Endothelial cell of umbilical vein (primary cell): ENCODE results near the gene OSBPL9. TPM values are rescaled to one million over a fixed set of nuclear protein-coding genes. Genes with fewer than 3 reads are reported as not detected.

ENCODE experiments used
- BruUV-seq: library from RNA; stranded (reverse); fragments of 400-500 nt; replicated peaks from 2 replicates; lab custom pipeline; 2021; lab: Mats Ljungman, UMichigan
- CTCF ChIA-PET: fragments of 300-600, 350-600 bp; sonication (Branson Sonifier 250); formaldehyde crosslinking; loops from one replicate; lab custom pipeline; 2021; ENCODE audit warnings: antibody characterized with exemption, inconsistent platforms; lab: Charles Lee
- POLR2A ChIA-PET: fragments of 300-600, 350-600 bp; sonication (Branson Sonifier 250); formaldehyde crosslinking; loops from one replicate; lab custom pipeline; 2021; ENCODE audit warnings: antibody characterized with exemption, inconsistent platforms; lab: Charles Lee
- DNase-seq: peaks from one replicate; pipeline ENCODE4 v3.0.0-alpha.2; 2011; ENCODE audit warnings: low read depth, low spot score
- FAIRE-seq: peaks from 2 replicates; lab custom pipeline; 2011; peaks lifted over from hg19 to GRCh38; lab: Jason Lieb, UNC
- H2AFZ ChIP-seq: 2 replicates; pipeline ENCODE4 v1.6.0; 2012; ENCODE audit warnings: low read depth, low read length, control low read depth, inconsistent platforms
- H3K27ac ChIP-seq: 2 replicates; pipeline ENCODE4 v1.5.1; 2011; ENCODE audit warnings: low read depth, mild to moderate bottlenecking, control low read depth, low read length, moderate library complexity; ENCODE audit not compliant: insufficient read depth
- H3K27me3 ChIP-seq, 2 experiments: 2 replicates each; pipeline versions ENCODE4 v1.6.0 to v1.6.1; 2011; ENCODE audit warnings: low read length in 2 of 2, mixed read lengths in 1 of 2; ENCODE audit not compliant: control insufficient read depth in 2 of 2, insufficient read depth in 2 of 2
- H3K36me3 ChIP-seq, 2 experiments: 2 replicates in 1 of 2; 3 replicates in 1 of 2; pipeline ENCODE4 v1.5.1; 2011; ENCODE audit warnings: low read length in 2 of 2, mild to moderate bottlenecking in 1 of 2, moderate library complexity in 1 of 2; ENCODE audit not compliant: control insufficient read depth in 2 of 2, insufficient read depth in 2 of 2; ENCODE audit errors: extremely low read depth in 1 of 2
- H3K4me1 ChIP-seq: 3 replicates; pipeline ENCODE4 v1.5.1; 2011; ENCODE audit warnings: mild to moderate bottlenecking, low read length; ENCODE audit not compliant: control insufficient read depth, insufficient read depth; ENCODE audit errors: extremely low read depth
- H3K4me2 ChIP-seq: 2 replicates; pipeline ENCODE4 v1.6.1; 2011; ENCODE audit warnings: low read length, control low read depth, mixed read lengths; ENCODE audit not compliant: insufficient read depth
- H3K4me3 ChIP-seq, 3 experiments: fragments of 200-600 bp in 1 of 3; sonication (generic), shearing (Covaris generic) in 1 of 3; replicated peaks in 1 of 3; 2 replicates each; pipeline ENCODE4 v1.5.1; 2011 to 2016; ENCODE audit warnings: control low read depth in 3 of 3, low read length in 3 of 3, mild to moderate bottlenecking in 2 of 3, inconsistent platforms in 1 of 3, low read depth in 1 of 3, moderate library complexity in 1 of 3; ENCODE audit not compliant: insufficient read depth in 1 of 3
- H3K79me2 ChIP-seq: 2 replicates; pipeline ENCODE4 v1.6.0; 2012; ENCODE audit warnings: low read length, inconsistent platforms; ENCODE audit not compliant: control insufficient read depth, insufficient read depth
- H3K9ac ChIP-seq: replicated peaks from 2 replicates; pipeline ENCODE3; 2011; ENCODE audit warnings: low read length, control low read depth; ENCODE audit not compliant: insufficient read depth; ENCODE audit errors: extremely low read depth
- H3K9me1 ChIP-seq: replicated peaks from 3 replicates; pipeline ENCODE4 v1.6.0; 2011; ENCODE audit warnings: mild to moderate bottlenecking, low read length; ENCODE audit not compliant: control insufficient read depth, insufficient read depth; ENCODE audit errors: extremely low read depth
- H3K9me3 ChIP-seq: replicated peaks from 2 replicates; pipeline ENCODE4 v1.5.1; 2012; ENCODE audit warnings: low read length, inconsistent platforms; ENCODE audit not compliant: control insufficient read depth, insufficient read depth
- H4K20me1 ChIP-seq: replicated peaks from 2 replicates; pipeline ENCODE3; 2011; ENCODE audit warnings: mild to moderate bottlenecking, low read length; ENCODE audit not compliant: control insufficient read depth, insufficient read depth; ENCODE audit errors: extremely low read depth
- EZH2 ChIP-seq: IDR thresholded peaks from 2 replicates; pipeline ENCODE4 v1.6.1; 2012; ENCODE audit warnings: borderline replicate concordance, low read depth, mild to moderate bottlenecking, moderate library complexity, low read length, inconsistent platforms; ENCODE audit not compliant: severe bottlenecking
- FOS ChIP-seq: IDR thresholded peaks from 2 replicates; pipeline ENCODE4 v1.6.1; 2011; ENCODE audit warnings: mild to moderate bottlenecking, low read length, moderate library complexity, borderline replicate concordance; ENCODE audit not compliant: insufficient read depth
- GATA2 ChIP-seq: IDR thresholded peaks from 2 replicates; pipeline ENCODE4 v1.7.0; 2011; ENCODE audit warnings: low read depth, mild to moderate bottlenecking, moderate library complexity, mixed read lengths, low read length; ENCODE audit not compliant: insufficient read length, insufficient read depth
- JUN ChIP-seq: IDR thresholded peaks from 2 replicates; pipeline ENCODE4 v1.6.1; 2011; ENCODE audit warnings: borderline replicate concordance, low read depth; ENCODE audit not compliant: insufficient read length, insufficient read depth
- MAX ChIP-seq: IDR thresholded peaks from 2 replicates; pipeline ENCODE4 v1.6.1; 2011; ENCODE audit not compliant: insufficient read depth, insufficient read length
- MYC ChIP-seq: IDR thresholded peaks from one replicate; pipeline ENCODE4 v1.6.1; 2011; ENCODE audit warnings: mild to moderate bottlenecking, low read depth, low read length
- POLR2A ChIP-seq: IDR thresholded peaks from 2 replicates; pipeline ENCODE4 v1.6.1; 2012; ENCODE audit warnings: low read depth, mild to moderate bottlenecking, control low read depth, low read length
- POLR2AphosphoS5 ChIP-seq: IDR thresholded peaks from 2 replicates; pipeline ENCODE4 v1.6.1; 2012; ENCODE audit warnings: low read depth, mild to moderate bottlenecking, control low read depth, low read length, moderate library complexity; ENCODE audit not compliant: insufficient read depth
- dilution Hi-C: fragments of 300-500 bp; cut with MboI; formaldehyde crosslinking; loops from one replicate; pipeline ENCODE4 v1.15.0; 2019; ENCODE audit warnings: low sequenced_read_pairs; ENCODE audit not compliant: extremely low pct_ligation_motif_present
- intact Hi-C: fragments of 100-400 bp; cut with micrococcal nuclease; formaldehyde crosslinking; loops from one replicate; pipeline ENCODE4 v1.10.0; 2022
- polyA plus RNA-seq, 4 experiments: library from polyadenylated mRNA; depleted of rRNA in 3 of 4; stranded (reverse) in 3 of 4; unstranded in 1 of 4; fragments of >200 nt; gene quantifications; 2 replicates each; pipeline versions ENCODE4 v1.2.1 to v1.2.3, GENCODE V29; 2011 to 2012; ENCODE audit warnings: missing spikeins in 1 of 4
- total RNA-seq: library from RNA; stranded (reverse); gene quantifications from 2 replicates; pipeline ENCODE4 v1.2.3, GENCODE V29; 2021

Gene OSBPL9
- total and polyA plus RNA-seq, 2 donors (not counting 3 experiments of a cell fraction or from before 2014, with no cell fraction given), result 46.2 to 80.3 TPM

DNA sequence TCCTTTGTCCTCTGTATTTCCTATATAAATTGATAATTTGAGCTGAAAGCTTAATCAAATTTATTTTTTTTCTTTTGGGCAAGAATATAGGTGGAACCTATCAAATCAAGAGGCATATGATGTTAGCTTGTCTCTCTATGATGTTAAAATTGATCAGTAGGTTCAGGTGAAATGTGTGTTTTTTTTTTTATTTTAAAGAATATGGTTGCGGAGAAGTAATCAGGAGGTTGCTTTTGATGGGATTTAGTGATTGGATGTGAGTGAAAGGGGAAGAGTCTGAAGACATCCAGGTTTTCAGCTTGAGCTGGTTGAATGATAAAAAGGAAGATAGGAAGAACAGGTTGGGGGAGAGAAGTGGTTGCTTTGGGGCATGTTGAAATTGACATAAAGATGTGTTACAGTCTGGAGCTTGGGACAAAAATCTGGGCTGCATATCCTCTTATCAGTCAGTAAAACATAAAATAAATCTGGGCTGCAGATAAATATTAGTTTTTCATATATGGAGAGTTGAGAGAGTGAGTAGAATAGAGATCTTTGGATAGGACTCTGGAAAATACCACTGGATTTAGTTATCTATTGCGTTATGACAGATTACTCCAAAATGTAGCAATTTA, 5.1 kb downstream of the OSBPL9 start:
- peaks cover 29% of the 10 kb centered on the region for H3K4me1 ChIP-seq
- no peaks in the 10 kb centered on the region for H3K27me3 ChIP-seq
- TF ChIP-seq JUN (no peak), POLR2A (no peak), FOS (no peak), MYC (no peak), MAX (no peak), EZH2 (no peak), GATA2 (no peak), POLR2AphosphoS5 (no peak)
- no TSS peak for BruUV-seq
- no peak overlapping the region for H3K27ac ChIP-seq
- H3K79me2 ChIP-seq, result peaks cover 40% of the 10 kb centered on the region
- H4K20me1 ChIP-seq, result no peaks in the 10 kb centered on the region
- ChIA-PET CTCF (interaction anchor here (1.0 to 3.4 kb wide), 4 partner anchors 9 to 147 kb away, joined by 3 to 17 read pairs (median 4); no protein-coding TSS in a partner anchor), POLR2A (interaction anchor here (0.6 kb wide), 1 partner anchor 49 kb away, joined by 3 read pairs; no protein-coding TSS in a partner anchor)
- H3K9ac ChIP-seq, result no peak overlapping the region
- dilution Hi-C loops (no loop called here), intact Hi-C loops (no loop called here)
- no peaks in the 10 kb centered on the region for H3K9me1 ChIP-seq
- no peaks in the 10 kb centered on the region for H3K9me3 ChIP-seq
- no peak overlapping the region for H3K4me3 ChIP-seq
- FAIRE-seq, result no peak
- DNase-seq, result no peak
- no peaks in the 10 kb centered on the region for H3K36me3 ChIP-seq
- H3K4me2 ChIP-seq, result no peak overlapping the region
- no peak overlapping the region for H2AFZ ChIP-seq
